Measurements from ENCODE around the gene MAN1C1. TPM values are rescaled to one million over a fixed set of nuclear protein-coding genes. Genes with fewer than 3 reads are reported as not detected.
A peak's percentile ranks its signal among the peaks of the same experiment; 100 is the strongest.

The MAN1C1 gene
- total RNA-seq, 1 experiment from 2014 or later, result 1.5 TPM

- DNase-seq (ENCODE audit: low read depth, low spot score) (no peak), ATAC-seq (no peak)
- intact Hi-C loops (cut with micrococcal nuclease; ENCODE audit: unreplicated experiment) (no loop called here), in situ Hi-C loops (cut with HindIII; ENCODE audit: low pct_unique_long_range_greater_than_20kb, low sequenced_read_pairs) (no loop called here)
- Histone ChIP-seq H3K27me3 (ENCODE audit: control insufficient read depth, insufficient read depth, low read length) (peaks cover 26% of the 10 kb centered on the region), H3K4me1 (ENCODE audit: control insufficient read depth, insufficient read depth, low read length) (peaks cover 4% of the 10 kb centered on the region), H3K4me3 (ENCODE audit: low read depth in 2 of 2, low read length in 2 of 2) (no peak overlapping the region), H3K27ac (ENCODE audit: low read length) (no peak overlapping the region), H3K36me3 (ENCODE audit: control insufficient read depth, insufficient read depth, low read length) (no peaks in the 10 kb centered on the region), H3K9me3 (ENCODE audit: control insufficient read depth, insufficient read depth, low read depth, low read length) (no peaks in the 10 kb centered on the region)
- CTCF ChIA-PET, result interaction anchor here (0.6 to 1.0 kb wide), 3 partner anchors 19 to 200 kb away, joined by 3 read pairs; no protein-coding TSS in a partner anchor
- no TSS peak for BruUV-seq (replicated peaks)
- TF ChIP-seq SIN3A (IDR thresholded peaks at IDR 0.05; ENCODE audit: borderline replicate concordance, insufficient read depth, low read depth, low read length), result no peak
- TF ChIP-seq TCF7L2 (IDR thresholded peaks at IDR 0.05; ENCODE audit: low read depth, low read length), result no peak
- no peak for TF ChIP-seq CTCF (IDR thresholded peaks at IDR 0.05)
- TF ChIP-seq, protein P1, sequence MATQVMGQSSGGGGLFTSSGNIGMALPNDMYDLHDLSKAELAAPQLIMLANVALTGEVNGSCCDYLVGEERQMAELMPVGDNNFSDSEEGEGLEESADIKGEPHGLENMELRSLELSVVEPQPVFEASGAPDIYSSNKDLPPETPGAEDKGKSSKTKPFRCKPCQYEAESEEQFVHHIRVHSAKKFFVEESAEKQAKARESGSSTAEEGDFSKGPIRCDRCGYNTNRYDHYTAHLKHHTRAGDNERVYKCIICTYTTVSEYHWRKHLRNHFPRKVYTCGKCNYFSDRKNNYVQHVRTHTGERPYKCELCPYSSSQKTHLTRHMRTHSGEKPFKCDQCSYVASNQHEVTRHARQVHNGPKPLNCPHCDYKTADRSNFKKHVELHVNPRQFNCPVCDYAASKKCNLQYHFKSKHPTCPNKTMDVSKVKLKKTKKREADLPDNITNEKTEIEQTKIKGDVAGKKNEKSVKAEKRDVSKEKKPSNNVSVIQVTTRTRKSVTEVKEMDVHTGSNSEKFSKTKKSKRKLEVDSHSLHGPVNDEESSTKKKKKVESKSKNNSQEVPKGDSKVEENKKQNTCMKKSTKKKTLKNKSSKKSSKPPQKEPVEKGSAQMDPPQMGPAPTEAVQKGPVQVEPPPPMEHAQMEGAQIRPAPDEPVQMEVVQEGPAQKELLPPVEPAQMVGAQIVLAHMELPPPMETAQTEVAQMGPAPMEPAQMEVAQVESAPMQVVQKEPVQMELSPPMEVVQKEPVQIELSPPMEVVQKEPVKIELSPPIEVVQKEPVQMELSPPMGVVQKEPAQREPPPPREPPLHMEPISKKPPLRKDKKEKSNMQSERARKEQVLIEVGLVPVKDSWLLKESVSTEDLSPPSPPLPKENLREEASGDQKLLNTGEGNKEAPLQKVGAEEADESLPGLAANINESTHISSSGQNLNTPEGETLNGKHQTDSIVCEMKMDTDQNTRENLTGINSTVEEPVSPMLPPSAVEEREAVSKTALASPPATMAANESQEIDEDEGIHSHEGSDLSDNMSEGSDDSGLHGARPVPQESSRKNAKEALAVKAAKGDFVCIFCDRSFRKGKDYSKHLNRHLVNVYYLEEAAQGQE (IDR thresholded peaks at IDR 0.05; ENCODE audit: insufficient read depth in 1 of 2, low read depth in 2 of 2, low read length in 1 of 2), result no peak
- POLR2A ChIA-PET, result no interaction called here
Observed at GRCh38 chr1:25618433-25618808, 1.8 kb downstream of the MAN1C1 start.

DNA sequence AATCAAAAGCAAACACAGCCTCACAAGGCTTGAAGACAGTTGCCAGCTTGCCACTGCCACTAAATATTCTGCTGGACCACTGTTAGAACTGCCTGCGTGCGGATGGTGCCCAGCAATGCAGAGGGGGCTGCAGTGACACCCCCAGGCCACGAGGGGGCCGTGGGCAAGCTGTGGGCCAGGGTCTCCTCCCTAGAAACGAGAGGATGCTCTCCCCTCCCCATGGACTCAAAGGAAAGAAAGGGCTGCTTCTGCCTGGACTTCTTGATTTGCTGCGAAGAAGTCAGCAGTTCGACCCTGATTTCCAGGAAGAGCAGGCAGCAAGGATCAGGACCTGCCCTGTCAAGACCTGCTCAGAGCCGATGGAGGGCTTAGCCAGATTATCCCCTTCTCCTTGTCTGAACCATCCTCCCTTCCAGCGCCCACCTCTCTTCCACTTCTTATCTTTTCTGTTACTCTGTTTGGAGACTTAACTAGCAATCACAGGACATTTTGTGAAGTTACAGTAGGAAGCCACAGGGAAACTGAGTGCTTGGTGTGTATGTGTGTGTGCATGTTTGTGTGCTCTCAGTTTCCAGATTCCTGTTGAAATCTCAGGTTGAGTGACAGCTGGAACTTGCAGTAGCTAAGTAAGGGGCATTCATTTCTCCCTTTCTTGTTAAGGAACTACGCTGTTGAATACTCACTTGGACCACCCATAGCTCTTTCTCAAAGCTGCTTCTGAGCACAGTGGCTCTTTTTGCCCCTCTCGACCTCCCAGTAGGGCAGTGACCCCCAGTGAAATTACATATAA, 2.7 kb downstream of the MAN1C1 start:
- no peaks in the 10 kb centered on the region for H3K9me3 ChIP-seq (ENCODE audit: control insufficient read depth, insufficient read depth, low read depth, low read length)
- peaks cover 4% of the 10 kb centered on the region for H3K4me1 ChIP-seq (ENCODE audit: control insufficient read depth, insufficient read depth, low read length)
- no TSS peak for BruUV-seq (replicated peaks)
- CTCF ChIA-PET, result interaction anchor here (1.0 kb wide), 1 partner anchor 18 kb away, joined by 3 read pairs; no protein-coding TSS in a partner anchor
- DNase-seq (ENCODE audit: low read depth, low spot score), result no peak
- no peak overlapping the region for H3K27ac ChIP-seq (ENCODE audit: low read length)
- intact Hi-C loops (cut with micrococcal nuclease; ENCODE audit: unreplicated experiment) (no loop called here), in situ Hi-C loops (cut with HindIII; ENCODE audit: low pct_unique_long_range_greater_than_20kb, low sequenced_read_pairs) (no loop called here)
- no peak overlapping the region for H3K4me3 ChIP-seq (ENCODE audit: low read depth in 2 of 2, low read length in 2 of 2)
- POLR2A ChIA-PET, result no interaction called here
- no peaks in the 10 kb centered on the region for H3K36me3 ChIP-seq (ENCODE audit: control insufficient read depth, insufficient read depth, low read length)
- peaks cover 20% of the 10 kb centered on the region for H3K27me3 ChIP-seq (ENCODE audit: control insufficient read depth, insufficient read depth, low read length)
- TF ChIP-seq, protein P1 (IDR thresholded peaks at IDR 0.05; ENCODE audit: insufficient read depth in 1 of 2, low read depth in 2 of 2, low read length in 1 of 2), result no peak
- TF ChIP-seq CTCF (IDR thresholded peaks at IDR 0.05) (peak; percentile 76), POLR2AphosphoS5 (IDR thresholded peaks at IDR 0.05; ENCODE audit: low read depth, low read length) (no peak)
- no peak for ATAC-seq
